Measurements from ENCODE around the gene TRPM1.

TRPM1 gene

DNA sequence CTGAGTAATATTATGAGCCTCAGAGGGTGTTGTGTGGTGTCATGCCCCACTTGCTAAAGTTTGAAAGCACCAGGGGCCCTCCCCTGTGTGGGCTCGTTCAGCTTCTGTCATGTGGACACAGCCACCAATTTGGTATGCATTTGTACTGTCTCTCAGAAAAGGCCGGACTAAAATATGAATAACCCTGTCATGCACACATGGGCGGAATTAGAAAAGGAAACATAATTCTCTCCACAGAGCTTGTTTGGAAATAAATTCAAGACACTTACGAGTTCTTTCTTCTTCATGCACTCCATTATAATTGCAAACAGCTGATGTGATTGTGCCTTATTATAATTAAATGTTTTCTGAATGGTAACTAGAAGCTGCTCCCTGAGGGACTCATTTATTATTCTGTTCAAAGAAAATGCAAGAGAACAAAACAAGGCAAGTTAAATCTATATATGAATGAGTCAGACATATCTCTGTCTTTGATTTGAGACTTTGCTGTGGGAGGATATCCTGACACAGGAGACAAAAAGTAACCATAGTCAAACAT, 39.1 kb downstream of the TRPM1 start:
- H3K27ac ChIP-seq, result no peak overlapping the region
- TF ChIP-seq, protein P1, sequence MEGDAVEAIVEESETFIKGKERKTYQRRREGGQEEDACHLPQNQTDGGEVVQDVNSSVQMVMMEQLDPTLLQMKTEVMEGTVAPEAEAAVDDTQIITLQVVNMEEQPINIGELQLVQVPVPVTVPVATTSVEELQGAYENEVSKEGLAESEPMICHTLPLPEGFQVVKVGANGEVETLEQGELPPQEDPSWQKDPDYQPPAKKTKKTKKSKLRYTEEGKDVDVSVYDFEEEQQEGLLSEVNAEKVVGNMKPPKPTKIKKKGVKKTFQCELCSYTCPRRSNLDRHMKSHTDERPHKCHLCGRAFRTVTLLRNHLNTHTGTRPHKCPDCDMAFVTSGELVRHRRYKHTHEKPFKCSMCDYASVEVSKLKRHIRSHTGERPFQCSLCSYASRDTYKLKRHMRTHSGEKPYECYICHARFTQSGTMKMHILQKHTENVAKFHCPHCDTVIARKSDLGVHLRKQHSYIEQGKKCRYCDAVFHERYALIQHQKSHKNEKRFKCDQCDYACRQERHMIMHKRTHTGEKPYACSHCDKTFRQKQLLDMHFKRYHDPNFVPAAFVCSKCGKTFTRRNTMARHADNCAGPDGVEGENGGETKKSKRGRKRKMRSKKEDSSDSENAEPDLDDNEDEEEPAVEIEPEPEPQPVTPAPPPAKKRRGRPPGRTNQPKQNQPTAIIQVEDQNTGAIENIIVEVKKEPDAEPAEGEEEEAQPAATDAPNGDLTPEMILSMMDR (IDR thresholded peaks at IDR 0.05), result no peak
- TF ChIP-seq ZFX (IDR thresholded peaks at IDR 0.05; ENCODE audit: borderline replicate concordance), result no peak

DNA sequence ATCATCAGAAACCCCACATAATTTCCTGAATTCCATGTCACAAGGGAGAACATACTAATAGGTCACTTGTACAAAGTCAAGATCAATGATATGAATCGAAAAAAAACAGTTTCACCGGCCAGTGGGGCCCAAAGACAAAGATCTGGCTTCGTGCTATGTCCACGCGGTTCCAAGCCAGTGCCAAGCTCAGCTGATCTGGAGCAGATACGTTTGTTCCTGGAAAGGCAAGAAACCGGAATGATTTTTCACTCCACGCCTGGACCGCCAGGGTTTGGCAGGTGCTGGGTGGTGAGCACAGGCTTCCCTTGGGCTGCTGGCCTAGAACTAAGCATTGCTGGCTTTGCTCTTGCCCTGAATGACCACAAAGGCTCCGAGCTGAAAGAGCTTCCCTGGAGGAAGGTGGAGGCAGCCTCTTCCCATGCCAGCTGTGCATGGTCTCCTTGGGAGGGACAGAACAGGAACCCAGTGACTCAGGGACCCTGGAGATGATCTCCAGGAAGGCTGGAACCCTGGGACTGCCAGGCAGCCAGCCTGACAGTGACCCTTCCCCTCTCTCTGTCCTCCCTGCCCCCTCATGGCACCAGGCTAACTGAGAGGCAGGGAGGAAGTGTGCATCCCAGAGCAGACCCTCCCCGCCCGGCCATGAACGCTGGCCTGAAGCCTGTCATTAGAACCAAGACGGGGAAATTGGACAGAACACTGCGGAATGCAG, 40.9 kb downstream of the TRPM1 start:
- TF ChIP-seq ZFX (IDR thresholded peaks at IDR 0.05; ENCODE audit: borderline replicate concordance), result no peak
- TF ChIP-seq, protein P1 (IDR thresholded peaks at IDR 0.05), result no peak
- H3K27ac ChIP-seq, result no peak overlapping the region

DNA sequence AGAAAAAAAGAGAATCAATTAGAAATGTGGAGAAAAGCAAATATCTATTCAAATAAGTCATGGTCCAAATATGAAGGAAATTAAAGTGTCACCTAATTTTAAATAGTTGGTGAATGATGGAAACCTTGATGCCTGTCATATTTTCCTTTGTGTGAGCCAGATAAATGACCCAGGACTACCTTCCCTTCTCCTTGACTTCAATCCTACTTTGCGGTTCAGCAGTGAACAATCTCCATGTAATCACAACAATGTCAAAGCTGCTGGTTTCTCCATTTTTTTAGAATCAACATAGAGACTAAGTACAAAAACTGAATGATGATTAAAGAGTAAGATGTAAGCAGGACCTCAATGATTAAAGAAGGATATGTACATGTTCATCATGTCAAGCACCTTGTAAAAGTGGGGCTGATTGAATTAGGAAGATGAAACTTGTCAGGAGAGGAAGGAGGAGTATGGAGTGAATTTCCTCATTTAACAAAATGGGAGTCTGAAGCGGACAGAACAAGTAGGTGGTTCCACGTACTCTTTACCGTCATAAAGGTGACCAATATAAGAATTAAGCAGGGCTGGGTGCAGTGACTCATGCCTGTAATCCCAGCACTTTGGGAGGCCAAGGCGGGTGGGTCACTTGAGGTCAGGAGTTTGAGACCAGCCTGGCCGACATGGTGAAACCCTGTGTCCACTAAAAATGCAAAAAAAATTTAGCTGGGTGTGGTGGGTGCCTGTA, 43.1 kb downstream of the TRPM1 start:
- TF ChIP-seq ZFX (IDR thresholded peaks at IDR 0.05; ENCODE audit: borderline replicate concordance), result no peak
- TF ChIP-seq, protein P1 (IDR thresholded peaks at IDR 0.05), result no peak
- H3K27ac ChIP-seq, result no peak overlapping the region

DNA sequence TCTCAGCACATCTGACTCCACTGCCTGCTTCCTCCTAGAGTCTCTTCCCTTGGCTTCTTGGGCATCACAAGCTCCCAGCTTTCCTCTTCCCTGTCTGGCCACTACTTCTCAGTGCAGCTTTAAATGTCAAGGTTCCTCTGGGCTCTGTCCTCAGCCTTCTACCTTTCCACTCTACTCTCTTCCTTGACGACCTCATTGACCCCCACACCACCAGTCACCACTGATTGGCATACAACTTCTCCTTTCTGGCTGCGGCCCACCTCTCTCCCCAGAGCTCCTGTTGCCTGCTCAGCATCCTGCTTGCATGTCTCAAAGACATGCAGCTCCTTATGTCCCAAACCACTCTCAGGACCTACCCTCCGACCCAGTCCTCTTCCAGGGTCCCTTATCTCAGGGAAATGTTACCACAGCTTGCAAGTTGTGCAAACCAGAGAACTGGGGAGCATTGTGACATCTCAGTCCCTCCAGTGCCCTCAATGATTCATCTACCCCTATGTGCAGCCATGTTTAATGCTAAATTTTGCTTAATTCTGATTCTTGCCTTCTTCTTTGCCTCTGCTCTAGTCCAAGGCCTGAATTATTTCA, 49.9 kb downstream of the TRPM1 start:
- TF ChIP-seq, protein P1 (IDR thresholded peaks at IDR 0.05), result no peak
- TF ChIP-seq ZFX (IDR thresholded peaks at IDR 0.05; ENCODE audit: borderline replicate concordance), result no peak

DNA sequence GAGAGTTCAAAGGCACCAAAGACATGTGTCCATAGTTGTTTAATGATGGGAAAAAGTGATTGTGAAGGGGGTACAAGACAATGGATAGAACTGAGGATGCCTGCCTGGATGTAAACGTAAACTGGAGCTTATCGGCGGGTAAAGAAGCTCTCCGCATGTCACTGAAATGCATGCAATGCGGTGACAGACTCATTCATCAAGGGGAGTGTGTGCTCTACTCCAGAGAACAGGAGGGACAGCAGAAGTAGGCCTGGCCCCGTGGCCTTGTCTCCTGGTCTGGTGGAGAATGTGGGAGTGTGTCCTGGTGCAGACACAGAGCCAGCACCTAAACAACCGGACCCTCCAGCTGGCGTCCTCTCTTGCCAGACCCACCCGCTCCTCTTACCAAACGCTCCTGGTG, 50.6 kb downstream of the TRPM1 start:
- TF ChIP-seq, protein P1 (IDR thresholded peaks at IDR 0.05), result no peak
- TF ChIP-seq ZFX (IDR thresholded peaks at IDR 0.05; ENCODE audit: borderline replicate concordance), result no peak
- H3K27ac ChIP-seq, result no peak overlapping the region

More for the DNA sequence above, 49.9 kb downstream of the TRPM1 start:
- H3K27ac ChIP-seq, result no peak overlapping the region

DNA sequence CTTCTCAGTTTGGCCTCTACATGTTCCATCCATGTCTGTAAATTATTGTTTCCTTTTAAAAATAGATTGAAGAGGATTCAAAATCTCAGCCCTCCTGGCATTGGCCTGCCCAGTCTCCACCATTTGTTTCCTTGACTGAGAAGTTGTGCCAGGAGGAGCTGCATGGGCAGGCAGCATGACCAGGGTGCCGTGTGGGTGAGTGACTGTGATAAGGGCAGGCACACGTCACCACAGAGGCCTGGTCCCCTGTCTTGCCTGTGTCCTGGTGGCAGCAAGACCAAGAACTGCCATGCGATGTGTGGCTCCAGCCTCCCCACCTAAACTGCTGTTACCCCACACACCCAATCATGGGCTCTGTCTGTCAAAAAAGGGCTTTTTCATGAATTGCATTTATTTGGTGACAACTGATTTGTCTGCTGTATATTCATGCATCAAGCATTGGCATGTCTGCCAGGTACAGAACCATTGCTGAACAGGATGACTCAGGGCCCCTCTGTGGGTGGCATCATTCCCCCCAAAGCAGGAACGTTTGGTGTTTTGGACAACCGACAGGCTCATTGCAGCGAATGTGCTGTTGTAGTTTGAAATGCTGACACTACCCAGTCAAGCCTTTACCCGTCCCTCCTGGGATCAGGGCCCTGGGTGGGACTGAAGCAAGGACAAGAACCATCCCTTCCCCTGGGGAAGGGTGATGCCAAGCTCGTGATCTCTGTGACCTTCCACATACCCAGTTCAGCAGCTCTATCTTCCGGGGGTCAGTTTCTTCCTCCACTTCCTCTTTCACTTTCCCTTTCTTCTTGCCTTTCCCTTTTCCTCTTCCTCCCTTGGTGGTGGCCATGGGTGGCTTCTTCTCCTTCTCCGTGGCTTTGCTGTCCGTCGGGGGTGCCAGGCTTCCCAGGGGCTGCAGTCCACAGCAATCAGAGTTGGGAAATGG, 51.6 kb downstream of the TRPM1 start:
- no peak overlapping the region for H3K27ac ChIP-seq
- TF ChIP-seq, protein P1 (IDR thresholded peaks at IDR 0.05), result no peak
- TF ChIP-seq ZFX (IDR thresholded peaks at IDR 0.05; ENCODE audit: borderline replicate concordance), result no peak
